Ammon's horn (tissue), 1 donor: ENCODE measurements around the gene PLA2G15.

ENCODE experiments used
- DNase-seq: peaks from one replicate; pipeline ENCODE4 v3.0.0-alpha.2; 2016; ENCODE audit warnings: low spot score

Gene PLA2G15

DNA sequence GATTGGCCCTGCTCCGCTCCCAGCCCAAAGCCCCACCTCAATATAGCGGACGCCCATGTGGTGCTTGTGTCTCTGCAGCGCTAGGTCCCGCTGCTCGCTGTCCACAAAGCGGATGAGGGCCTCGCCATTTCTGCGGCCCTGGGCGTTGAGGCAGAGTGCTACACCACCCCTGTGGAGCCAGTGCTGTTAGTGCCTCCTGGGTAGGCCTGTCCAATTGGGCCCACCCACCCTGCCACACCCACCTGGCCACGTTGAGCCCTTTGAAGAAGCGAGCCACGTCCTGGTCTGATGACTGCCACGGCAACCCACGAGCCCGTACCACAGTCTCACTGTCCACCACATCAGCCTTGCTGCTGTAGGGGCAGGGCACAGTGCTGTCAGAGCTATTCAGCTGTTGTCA is 12.8 kb upstream of the PLA2G15 start:
- DNase-seq = no peak

DNA sequence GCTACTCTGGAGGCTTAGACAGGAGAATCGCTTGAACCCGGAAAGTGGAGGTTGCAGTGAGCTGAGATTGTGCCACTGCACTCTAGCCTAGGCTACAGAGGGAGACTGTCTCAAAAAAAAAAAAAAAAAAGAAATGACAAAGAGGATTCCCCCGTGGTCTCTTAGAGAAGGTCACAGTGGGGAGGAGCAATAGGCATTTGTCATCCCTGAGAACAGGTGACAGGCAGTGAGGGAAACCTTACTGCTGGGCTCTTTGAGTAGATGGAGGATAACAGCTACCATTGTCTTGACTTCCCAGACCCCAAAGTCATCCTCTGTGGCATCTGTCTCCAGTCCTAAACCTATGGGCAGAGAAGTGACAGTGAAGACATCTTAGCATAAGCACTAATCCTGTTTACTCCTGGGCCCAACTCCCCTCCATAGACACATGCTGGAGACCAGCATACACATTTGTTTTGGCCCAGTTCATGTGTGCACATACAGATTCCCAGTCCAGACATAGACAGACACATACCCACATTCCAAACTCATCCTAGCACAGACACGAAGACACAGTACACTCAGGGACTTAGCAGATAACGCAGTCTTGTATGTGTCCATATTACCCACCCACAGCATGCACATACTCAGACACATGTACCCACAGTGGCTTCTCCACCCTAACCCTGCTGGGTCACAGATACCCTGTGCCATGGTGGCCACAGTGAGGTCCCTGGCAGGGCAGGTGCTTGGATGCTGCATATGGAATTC is 11.9 kb upstream of the PLA2G15 start:
- DNase-seq = no peak

DNA sequence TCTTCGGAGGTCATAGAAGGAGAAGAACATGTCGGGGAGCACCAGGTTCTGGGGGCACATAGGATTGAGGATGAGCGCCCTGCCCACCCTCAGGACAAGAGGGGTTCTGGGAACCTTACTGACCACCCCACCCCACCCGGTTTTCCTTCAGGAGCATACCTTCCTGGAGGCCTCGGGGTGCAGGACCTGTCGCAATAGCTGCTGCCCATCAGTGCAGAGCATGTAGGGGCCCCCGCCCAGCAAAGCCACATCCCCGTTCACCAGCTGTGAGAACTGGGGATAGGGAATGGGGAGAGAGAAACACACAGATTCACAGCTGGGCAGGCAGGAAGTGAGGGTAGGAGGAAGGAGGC is 11.4 kb upstream of the PLA2G15 start:
- no peak for DNase-seq

DNA sequence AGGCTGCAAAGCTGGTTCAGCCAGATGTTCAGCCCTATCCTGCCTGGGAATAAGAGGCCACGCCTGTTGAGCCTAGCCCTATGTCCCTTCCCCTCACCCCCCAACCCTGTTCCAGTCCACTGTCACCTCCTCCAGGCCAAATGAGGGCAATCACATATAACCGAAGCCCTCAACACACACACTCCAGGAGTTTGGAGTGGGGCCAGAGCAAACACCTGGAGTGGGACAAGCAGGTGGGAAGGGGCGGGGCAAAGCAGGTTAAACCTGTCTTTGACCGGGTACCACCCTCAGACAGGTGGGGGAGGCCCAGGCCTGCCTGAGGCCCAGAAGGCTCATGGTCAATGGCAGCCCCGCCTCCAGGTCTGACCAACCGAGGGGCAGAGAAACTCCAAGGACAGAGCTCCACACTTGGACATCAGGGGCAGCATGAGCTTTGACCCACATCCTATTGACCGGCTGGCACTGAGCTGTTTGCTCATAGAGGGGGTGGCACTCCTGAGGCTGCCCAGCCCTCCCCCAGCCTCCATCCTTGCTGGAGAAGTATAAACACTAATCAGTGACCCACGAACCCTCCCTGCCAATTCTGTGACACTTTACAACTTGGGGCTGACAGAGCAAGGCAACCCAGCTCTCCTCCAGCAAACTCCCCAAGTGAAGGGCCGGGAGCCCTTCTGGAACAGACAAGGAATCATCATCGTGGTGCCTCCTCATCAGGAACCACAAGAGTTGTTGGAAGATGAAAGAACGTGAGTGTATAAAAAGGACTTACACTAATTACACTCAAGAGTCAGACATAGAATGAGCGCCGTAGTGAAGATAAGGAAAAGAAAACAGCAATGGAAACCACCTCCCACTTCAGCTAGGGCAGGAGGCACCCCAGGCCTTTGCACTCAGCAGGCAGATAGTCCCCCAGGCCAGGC is 10.7 kb upstream of the PLA2G15 start:
- no peak for DNase-seq

DNA sequence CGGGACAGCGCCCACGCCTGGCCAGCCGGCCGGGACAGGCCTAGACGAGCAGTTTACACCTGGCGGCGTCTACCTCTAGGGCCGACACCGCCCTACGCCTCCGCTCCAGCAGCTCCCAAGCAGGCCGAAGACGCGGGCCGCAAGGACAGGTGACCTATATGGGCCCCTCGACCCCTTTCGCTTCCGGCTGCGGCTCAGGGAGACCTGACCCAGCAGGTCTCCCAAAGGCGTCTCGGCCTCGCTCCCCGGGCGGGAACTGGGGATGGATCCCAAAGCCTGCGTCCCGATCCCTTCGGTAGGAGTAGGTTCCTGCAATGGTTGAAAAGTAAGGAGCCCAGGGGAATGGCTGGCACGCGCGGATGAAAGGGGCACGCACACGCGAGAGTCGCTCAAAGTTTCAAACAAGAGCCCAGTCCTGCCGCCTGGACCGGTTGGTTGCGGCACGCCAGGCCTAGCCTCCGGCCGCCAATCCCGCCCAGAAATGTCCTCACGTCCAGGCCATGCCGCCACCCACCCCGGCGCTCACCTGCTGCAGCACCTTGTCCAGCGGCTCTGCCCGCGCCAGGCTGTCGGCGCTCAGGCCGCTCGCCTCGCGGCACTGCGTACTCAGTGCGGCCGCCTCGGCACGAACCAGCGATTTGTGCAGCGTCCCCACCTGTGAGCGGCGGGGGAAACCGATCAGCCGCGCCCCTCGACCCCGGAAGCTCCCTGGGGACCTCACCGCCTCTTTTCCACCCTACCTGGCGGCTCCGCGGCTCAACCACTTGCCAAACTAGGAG is 9.9 kb upstream of the PLA2G15 start:
- DNase-seq = no peak

DNA sequence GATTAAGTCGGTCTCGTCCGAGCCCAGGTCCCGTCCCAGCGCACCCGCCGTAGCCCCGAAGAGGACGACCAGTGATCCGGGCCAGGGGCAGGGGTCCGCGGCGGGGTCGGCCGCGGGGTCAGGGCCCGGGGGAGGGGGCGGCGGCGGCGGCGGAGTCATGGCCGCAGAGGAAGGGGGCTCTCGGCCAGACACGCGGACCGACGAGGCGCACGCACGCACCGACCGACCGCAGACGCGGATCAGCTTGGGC is 9.4 kb upstream of the PLA2G15 start, which contains the start of gene ESRP2:
Gene ESRP2, minus strand, starts transcription at position 241 of the 250 bp plus-strand sequence. Its CDS starts 82 bp downstream, at position 159.
- DNase-seq = no peak

DNA sequence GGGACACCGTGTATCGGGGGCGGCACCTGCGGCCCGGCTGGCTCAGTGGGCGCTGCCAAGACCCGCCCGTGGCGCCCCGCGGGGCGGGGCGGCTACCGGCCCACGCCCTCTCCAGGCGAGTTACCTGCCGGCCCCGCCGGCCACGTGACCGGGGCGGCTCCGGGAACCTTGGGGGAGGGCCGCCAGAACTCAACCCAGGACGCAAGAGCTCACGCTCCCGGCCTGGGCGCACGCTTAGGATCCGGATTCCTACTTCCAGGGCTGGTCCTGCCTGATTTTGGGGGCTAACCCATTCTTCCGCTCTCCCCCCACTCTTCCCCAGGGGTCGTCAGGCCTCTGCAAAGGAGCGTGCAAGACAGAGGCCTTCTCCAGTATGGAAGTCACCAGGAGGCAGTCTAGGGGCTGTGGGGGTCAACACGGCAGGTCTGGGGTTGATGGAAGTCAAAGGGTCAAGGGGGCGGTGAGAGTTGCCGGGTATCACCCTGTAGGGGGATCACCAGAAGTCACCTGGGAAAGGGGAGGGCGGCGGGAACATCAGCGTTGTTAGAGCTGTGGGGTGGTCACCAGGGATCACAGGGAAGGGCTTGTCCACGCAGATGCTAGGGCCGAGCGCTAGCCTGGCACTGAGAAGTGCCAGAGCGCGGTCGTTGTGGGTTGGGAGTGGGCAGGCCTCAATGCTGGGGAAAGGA is 8.9 kb upstream of the PLA2G15 start:
- no peak for DNase-seq

DNA sequence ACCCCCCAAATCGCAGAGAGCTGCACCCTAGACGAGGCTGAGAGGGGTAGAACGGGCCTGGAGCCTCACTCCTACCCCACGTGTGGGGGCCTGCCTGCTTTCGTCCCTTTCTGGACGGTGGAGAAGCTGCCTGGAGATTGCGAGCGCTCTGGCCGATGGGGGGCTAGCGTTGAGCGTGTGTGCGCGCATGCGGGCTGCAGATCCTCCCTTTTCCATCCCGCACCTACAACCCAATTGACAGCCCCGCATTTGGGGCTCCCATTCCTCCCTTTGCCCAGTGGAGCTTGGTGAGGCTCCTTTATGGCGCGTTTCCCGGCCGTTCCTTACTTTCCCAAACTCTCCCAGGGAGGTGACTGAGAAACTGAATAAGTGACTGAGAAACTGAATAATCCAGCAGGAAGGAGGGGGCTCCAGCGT is 8.3 kb upstream of the PLA2G15 start:
- DNase-seq = no peak

DNA sequence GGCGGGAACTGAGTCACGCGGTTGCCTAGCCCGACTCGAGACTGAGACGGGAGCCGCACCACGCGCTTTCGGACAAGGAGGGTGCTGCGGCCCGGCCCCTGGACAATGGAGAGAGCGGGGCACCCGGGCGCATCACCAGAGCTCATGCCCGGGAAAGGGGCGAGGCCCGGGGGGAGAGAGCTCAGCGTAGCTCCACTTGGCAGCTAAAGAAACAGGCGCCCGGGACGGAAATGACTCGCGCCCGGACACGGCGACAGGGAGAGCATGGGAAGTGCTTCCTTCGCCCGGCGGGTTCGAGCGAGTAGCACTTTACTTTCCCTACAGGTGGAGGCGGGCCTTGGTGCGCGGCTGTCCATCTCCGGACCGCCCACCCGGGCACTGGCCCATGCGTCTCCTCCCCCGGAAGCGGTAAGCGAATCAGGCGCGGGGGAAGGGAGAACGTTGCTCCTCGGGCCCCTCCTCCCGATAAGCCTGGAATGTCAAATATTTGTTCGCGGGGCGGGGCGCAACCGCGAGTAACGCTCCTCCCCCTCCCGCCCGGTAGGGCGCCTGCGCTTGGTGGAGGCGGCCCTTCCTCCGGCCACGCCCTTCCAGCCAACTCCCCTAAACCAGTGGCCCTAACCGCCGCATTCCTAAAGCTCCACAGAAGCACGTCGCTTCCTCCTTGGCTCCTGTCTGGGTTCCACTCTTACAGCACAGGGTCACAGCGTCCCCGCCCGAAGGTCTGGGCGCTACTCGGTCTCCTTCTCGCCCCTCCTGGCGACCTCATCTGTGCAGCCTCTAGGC is 7.7 kb upstream of the PLA2G15 start:
- DNase-seq = peak; percentile 97

DNA sequence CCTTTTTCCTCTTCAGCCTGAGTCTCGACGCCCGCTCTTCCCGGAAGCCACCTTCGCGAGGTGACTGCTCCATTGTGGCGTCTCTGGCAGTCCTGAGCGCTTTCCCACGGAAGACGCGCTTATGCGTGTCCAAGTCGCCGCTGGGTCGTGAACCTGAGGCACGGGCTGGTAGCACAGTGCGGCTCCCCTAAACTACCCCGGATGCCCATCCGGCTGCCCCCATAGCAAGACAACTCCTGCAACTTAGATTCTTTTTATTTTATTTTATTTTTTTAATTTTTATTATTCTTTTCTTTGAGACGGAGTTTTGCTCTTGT is 7.2 kb upstream of the PLA2G15 start:
- no peak for DNase-seq

DNA sequence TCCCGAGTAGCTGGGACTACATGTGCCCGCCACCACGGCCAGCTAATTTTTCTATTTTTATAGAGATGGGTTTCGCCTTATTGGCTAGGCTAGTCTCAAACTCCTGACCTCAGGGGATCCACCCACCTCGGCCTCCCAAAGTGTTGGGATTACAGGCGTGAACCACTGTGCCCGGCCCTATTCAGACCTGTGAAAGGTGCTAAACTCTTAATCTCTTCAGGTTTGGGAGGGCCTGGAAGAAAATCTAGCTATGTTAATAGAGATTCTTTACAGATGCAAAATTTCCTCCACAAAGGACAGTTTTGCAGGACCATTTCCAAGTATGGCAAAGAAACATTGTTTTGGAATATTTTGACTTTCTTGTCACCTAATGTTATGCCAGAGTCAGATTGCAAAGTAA is 3.1 kb upstream of the PLA2G15 start:
- DNase-seq = no peak

DNA sequence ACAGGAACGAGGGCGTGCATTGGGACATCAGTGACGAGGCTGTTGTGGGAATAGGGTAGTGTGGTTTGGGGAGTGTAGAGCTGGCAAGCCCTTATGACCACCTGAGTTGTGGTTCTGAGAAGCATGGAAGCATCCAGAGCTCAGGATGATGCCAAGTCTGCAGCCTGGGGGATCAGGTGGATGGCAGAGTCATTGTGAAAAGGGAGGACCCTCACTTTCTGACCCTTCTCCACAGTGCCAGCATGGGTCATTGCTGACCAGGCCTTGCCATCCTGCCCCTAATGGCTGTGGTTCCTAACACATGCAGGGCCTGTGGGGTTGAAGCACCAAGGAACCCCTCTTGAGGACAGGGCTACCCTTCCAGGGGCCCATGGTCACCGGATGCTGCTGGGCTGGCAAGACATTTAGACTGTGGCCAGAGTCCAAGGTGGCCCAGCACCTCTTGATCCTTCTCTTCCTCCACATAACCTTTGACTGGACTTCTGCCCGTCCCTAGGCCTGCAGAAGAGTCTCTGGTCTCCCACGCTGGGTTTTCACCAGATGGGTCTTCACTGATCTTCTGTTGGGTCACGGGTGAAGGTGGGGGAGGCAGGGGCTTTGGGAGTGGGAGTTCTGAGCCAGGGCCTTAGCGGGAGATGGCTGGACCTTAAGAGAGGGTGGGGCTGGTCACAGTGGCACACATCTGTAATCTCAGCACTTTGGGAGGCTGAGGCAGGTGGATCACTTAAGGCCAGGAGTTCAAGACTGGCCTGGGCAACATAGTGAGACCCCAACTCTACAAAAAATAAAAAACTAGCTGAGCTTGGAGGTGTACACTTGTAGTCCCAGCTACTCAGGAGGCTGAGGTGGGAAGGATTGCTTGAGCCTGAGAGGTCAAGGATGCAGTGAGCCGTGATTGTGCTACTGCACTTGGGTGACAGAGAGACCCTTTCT is 2.0 kb upstream of the PLA2G15 start:
- DNase-seq = no peak

DNA sequence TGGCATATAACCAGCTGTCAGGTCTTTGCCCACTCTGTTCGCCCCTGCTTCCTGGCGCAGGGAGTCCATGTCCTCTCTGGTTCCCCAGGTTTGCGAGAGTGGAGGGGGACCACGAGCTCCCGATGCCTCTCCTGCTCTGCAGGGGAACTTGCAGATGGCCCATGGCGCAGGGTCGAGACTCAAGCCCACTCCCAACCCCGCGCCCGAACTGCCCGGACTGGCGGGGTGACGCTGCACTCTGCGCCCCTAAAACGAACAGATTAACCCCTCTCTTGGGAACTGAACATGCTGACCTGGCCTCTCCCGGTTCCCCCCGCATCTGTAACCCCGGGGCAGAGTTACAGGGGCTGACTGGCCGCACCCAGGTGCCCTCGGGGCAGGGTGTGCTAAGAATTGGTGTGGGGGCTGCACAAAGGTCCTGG is 681 bp upstream of the PLA2G15 start:
- no peak for DNase-seq

DNA sequence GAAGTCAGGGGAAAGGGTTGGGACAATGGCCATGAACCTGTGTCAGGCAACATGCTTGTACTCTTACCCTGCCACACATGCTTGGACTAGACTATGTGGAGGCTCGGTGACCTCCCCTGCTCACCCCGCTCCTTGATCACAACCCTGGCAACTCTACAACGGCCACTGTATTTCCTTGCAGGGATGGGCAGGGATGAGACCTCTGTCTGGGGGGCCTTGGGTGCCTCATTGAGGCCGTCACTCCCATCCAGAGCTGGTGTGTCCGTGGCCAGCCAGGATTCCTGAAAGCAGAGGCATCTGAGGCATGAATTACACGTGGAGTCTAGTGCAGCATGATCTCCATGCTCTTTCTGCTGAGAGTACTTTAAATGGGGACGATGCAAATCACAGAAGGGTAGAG is 948 bp downstream of the PLA2G15 start:
- no peak for DNase-seq

DNA sequence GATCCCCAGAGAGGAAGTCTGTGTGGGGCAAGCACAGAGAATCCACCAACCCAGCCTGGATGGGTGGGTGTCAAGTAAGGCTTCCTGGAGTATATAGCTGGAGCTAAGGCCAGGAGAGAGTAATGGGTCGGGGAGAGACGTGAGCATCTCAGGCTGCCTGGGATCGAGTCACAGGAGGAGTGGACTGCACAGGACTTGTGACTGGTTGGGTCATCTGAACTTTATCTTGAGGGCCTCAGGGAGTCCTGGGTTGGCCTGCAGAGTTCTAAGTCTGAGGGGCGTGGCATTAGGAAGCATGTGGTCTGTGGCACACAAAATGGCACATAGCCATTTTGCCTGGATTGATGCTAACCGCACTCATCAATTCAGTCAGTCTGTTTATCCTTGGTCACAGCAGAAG is 1.5 kb downstream of the PLA2G15 start:
- DNase-seq = no peak

DNA sequence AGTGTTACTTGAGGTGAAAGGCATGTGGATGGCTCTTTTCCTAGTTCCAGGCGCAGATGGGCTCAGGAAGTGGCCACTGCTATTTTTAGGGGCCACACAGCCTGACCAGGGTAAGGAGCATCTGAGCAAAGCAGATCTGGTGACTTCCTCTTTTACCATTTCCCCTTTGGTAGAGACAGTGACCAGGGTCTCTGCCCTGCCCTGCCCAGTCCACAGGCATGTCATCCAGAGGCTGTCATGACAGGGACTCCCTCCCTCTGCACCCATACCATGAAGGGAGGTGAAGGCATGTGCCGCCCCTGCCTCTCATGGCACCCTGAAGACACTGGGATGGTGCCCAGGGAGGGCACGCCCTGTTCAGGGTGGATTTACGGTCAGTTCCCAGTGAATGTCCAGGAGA is 2.2 kb downstream of the PLA2G15 start:
- DNase-seq = peak; percentile 73

DNA sequence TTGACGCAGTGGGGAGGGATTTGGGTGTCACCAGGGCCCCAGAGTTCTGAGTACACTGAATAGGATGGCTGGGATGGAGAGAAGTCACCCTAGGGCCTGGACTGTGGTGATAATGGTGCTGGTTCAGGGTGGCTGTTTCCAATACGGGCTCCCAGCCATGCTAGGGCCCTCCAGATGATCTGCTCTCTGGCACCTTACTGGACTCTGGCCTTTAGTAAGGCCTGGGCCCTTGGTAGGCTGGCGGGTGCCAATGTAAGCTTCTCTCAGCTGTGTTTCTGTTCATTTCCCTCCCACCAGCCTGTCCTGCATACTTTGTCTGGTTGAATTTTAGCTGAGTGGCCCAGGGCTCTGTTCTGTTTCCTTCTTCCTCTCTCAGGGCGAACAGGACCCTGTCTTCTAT is 2.8 kb downstream of the PLA2G15 start:
- no peak for DNase-seq

DNA sequence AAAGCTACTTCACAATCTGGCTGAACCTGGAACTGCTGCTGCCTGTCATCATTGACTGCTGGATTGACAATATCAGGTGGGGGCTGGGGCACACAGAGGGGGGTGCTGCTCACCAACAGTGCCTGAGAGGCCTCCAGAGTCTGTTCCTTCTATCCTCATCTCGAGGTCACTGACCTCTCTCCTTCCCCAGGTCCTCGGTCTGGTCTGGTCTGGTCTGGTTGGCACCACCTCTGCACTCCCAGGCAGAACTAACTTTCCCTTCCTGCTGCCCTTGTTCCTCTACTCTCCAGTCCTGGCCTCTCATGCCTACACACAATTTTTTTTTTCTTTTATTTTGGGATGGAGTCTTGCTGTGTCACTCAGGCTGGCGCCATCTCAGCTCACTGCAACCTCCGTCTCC is 4.2 kb downstream of the PLA2G15 start:
- no peak for DNase-seq

DNA sequence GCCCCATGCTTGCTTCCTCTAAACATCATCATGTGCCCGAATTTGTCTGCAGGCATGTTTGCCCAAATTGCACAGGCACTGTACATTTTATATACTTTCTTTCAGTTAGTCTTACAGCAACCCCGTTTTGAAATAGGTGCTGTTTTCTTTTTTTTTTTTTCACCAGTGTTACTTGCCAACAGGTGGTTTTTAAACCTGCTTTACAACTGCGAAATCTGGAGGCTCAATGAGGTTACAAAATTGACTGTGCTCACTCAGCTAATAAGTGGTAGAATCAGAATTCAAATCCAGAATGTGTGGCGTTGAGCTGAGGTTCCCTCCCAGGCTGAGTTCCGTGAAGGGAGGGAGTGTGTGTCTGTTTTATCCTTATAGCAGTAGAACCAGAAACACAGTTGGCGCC is 5.8 kb downstream of the PLA2G15 start:
- no peak for DNase-seq

DNA sequence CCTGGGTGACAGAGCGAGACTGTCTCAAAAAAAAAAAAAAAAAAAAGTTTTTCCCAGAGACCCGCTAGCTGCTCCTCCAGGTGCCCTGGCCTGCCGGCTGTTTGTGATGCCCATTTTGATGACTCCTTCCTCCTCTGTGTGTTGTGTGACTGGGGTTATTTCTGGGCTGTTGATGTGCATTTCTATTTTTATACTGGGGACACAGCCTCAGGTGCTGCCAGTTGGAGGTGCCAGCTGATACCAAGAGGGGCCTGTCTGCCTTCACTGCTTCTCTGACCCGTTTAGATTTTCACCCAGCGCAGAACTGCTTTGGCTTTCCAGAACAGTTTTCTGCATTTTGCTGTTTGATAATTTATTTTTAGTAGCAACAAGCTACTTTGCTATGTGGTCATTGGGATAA is 6.7 kb downstream of the PLA2G15 start:
- DNase-seq = no peak
